GM12874 (cell line): ENCODE results near the gene MCRIP2.
A peak's percentile ranks its signal among the peaks of the same experiment; 100 is the strongest.

Experiments
- TF ChIP-seq, protein P1 (sequence below): IDR thresholded peaks from 2 replicates; pipeline ENCODE4 v1.5.1; 2011; ENCODE audit warnings: low read depth, mild to moderate bottlenecking, control low read depth, low read length, moderate library complexity; ENCODE audit not compliant: insufficient read depth

The MCRIP2 gene

DNA sequence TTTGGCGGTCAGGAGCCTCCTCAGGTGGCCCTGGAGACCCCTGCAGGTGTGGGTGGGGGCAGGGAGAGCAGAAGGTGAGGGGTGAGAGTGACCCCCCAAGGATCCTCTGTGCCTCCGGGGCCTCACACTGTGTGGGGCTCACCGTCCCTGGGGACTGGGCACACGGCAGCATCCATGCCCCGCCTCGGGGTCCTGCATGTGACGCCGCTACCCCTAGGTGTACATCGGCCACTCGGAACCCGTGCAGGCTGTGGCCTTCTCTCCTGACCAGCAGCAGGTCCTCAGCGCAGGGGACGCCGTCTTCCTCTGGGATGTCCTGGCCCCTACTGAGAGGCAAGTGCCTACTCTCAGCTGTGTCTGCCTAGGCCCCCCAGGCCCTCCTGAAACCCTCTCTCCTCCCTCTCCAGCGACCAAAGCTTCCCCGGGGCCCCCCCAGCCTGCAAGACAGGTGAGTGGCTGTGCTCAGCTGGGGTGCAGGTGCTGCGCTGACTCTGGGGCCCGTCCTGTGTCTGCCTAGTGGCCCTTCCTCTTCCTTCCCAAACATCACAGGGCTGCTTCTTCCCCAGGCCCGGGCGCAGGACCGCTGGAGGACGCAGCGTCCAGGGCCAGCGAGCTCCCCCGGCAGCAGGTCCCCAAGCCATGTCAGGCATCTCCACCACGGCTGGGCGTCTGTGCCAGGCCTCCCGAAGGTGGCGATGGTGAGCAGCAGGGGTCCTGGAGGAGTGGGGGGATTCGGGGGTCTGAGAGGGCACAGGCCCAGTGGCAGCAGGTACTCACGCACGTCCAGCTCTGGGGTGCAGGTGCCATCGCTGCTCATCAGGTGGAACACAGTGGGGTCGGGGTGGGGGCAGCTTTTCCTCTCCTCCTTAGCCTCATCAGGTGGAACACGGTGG is 17.3 kb downstream of the MCRIP2 start:
- TF ChIP-seq, protein P1, sequence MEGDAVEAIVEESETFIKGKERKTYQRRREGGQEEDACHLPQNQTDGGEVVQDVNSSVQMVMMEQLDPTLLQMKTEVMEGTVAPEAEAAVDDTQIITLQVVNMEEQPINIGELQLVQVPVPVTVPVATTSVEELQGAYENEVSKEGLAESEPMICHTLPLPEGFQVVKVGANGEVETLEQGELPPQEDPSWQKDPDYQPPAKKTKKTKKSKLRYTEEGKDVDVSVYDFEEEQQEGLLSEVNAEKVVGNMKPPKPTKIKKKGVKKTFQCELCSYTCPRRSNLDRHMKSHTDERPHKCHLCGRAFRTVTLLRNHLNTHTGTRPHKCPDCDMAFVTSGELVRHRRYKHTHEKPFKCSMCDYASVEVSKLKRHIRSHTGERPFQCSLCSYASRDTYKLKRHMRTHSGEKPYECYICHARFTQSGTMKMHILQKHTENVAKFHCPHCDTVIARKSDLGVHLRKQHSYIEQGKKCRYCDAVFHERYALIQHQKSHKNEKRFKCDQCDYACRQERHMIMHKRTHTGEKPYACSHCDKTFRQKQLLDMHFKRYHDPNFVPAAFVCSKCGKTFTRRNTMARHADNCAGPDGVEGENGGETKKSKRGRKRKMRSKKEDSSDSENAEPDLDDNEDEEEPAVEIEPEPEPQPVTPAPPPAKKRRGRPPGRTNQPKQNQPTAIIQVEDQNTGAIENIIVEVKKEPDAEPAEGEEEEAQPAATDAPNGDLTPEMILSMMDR = peak; percentile 20; the same call in 1 of the 2 replicates

DNA sequence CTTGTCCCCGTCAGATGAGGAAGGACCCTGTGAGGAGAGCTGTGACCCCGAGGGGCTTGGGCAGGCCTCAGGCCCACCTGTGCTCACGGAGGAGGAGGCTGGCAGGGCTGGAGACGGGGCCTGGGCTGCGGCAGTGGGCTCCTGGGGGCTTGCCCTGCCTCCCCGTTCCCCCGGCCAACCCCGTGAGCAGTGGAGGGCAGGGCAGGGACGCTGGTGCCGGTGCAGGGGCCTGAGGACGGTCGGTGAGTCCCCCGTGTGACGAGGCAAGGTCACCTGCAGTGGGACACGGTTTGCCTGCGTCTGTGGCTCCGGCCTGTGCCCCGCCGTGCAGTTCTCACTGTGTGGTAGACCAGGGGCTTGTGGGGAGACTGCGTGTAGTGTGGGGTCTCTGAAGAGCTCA is 18.0 kb downstream of the MCRIP2 start:
- TF ChIP-seq, protein P1 = no peak

DNA sequence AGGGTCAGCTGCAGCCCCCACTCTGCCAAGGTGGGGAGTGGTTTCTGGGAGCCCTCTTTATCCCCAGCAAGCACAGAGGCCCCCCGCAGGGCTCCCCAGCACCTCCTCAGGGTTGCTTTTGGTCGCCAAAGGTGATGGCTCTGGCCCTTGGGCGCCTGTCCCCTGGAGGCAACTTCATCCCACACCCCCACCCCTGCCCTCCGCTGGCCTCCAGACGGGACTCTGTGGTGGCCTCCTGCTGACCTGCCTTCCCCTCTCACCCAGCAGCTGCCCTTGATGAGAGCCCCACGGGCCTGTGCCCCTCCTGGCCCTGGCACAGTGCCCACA is 18.5 kb downstream of the MCRIP2 start:
- TF ChIP-seq, protein P1 = no peak

DNA sequence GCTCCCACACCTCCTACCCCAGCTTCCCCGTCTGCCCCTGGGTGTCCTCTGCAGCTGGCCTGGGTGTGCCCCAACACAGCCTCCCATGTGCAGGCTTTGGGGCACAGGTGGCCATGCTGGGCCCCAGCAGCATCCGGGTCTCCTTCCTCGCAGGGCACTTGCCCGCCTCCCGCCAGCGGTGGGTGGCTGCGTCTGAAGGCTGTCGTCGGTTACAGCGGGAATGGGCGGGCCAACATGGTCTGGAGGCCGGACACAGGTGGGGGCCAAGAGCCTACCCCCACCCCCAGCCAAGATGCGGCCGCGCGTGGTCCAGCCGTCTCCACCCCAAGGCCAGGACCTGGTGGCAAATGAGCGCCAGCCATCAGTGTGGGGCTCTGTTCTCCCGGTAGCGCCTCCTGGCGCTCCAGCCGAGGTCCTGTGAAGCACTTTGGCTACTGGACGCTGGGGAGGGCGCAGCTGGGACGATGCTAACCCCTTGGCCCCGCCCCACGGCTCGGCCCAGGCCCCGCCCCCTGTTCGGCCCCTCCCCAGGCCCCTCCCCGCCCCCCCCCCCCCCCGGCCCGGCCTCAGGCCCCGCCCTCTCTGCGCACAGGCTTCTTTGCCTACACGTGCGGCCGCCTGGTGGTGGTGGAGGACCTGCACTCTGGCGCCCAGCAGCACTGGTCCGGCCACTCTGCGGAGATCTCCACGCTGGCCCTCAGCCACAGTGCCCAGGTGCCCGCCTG is 19.0 kb downstream of the MCRIP2 start:
- TF ChIP-seq, protein P1 = peak; percentile 56

DNA sequence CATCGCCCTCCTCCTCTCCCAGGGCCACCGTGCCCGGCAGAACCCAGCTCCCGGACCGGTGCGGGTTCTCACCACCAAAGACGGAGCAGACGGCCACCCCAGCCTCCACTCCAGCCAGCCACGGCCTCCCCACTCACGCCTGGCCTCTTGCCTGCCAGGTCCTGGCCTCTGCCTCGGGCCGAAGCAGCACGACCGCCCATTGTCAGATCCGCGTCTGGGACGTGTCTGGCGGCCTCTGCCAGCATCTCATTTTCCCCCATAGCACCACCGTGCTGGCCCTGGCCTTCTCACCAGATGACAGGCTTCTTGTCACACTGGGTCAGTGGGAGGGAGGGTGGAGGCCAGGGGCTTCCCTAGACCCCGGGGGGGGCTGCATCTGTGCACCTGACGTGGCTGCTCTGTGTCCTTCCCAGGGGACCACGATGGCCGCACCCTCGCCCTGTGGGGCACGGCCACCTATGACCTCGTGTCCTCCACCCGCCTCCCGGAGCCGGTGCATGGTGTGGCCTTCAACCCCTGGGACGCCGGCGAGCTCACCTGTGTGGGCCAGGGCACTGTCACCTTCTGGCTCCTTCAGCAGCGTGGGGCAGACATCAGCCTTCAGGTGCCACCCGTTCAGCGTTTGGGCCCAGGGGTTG is 19.7 kb downstream of the MCRIP2 start:
- TF ChIP-seq, protein P1 = no peak

DNA sequence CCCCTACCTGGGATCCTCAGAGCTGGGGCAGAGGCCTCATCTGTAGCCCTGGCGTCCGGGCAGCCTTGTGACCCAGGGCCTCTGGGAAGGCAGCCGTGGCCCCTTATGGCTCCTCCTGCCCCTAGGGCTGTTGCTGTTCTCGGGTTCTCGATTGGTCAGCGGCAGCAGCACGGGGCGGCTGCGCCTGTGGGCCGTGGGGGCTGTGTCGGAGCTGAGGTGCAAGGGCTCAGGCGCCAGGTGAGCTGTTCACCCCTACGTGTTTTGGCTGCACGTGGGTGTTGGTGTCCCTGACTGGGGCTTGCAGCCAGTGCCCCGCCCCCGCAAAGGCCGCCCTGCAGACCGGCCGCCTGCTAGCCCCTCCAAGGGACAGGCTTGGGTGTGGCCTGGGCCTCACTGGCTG is 20.5 kb downstream of the MCRIP2 start:
- TF ChIP-seq, protein P1 = no peak

DNA sequence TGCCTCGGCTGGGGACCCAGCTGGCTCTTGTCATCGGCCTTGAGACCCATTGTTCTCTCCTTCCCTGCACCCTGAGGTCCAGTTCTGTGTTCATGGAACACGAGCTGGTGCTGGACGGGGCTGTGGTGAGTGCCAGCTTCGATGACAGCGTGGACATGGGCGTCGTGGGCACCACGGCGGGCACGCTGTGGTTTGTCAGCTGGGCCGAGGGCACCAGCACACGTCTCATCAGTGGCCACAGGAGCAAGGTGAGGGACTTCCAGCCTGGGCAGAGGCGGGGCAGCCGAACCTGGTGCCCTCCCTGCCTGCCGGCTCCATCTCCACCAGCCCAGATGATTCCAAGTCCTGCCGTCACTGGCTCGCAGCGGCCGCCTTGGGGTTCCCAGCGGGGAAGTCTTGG is 21.0 kb downstream of the MCRIP2 start:
- TF ChIP-seq, protein P1 = no peak
